Loucy (cell line): Measurements from ENCODE around the gene LCA5L.

Experiments used
- CTCF ChIP-seq: fragments of 200-600 bp; sonication (generic); conservative IDR thresholded peaks from 2 replicates; pipeline ENCODE4 v1.5.1; 2014; ENCODE audit warnings: mild to moderate bottlenecking, antibody characterized with exemption, low read length
- EZH2phosphoT487 ChIP-seq: fragments of 200-600 bp; IDR thresholded peaks from 2 replicates; pipeline ENCODE4 v1.6.1; 2018; ENCODE audit warnings: antibody characterized with exemption, mild to moderate bottlenecking, moderate library complexity, borderline replicate concordance

DNA sequence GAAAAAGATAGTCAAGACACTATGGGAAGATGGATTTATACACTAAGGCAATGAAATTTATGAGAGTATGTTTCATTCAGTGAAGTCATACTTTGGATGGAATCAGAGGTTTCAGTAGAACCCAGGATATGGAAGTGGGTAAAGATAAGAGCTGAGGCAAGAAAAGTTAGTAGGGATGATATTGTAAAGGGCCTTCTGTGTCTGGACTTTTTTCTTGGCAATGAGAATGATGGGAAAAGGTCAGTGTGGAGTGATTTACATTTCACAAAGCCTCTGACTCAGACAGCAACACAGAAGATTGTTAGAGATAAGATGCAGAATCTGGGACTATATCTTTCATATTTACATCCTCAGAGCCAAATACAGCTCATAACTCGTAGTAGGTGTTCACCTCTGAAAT, 38.3 kb upstream of the LCA5L start:
- TF ChIP-seq CTCF = no peak
- TF ChIP-seq EZH2phosphoT487 = no peak
